Measurements from ENCODE around the gene TNK1.

Gene TNK1

GRCh38 chr17:7419819-7420610 lies 39.1 kb downstream of the TNK1 start, which contains the start of gene SPEM1:
TSS of gene SPEM1 (plus strand) at chr17:7420324. CDS start at chr17:7420385, 61 bp downstream.
- H3K4me3 ChIP-seq (ENCODE audit: low read depth, low read length), result no peak within 1 kb of the TSS
- H3K9me3 ChIP-seq (ENCODE audit: control insufficient read depth, insufficient read depth, low read length), result no peaks in the 10 kb centered on the region
- H3K4me1 ChIP-seq (ENCODE audit: control insufficient read depth, insufficient read depth, low read length), result no peaks in the 10 kb centered on the region
- no peak within 1 kb of the TSS for H3K9ac ChIP-seq (ENCODE audit: low read depth, low read length)
- peaks cover 27% of the 10 kb centered on the region for H3K36me3 ChIP-seq (ENCODE audit: control insufficient read depth, insufficient read depth, low read length)
- no peaks in the 10 kb centered on the region for H3K27me3 ChIP-seq (ENCODE audit: control insufficient read depth, insufficient read depth, low read length)

DNA sequence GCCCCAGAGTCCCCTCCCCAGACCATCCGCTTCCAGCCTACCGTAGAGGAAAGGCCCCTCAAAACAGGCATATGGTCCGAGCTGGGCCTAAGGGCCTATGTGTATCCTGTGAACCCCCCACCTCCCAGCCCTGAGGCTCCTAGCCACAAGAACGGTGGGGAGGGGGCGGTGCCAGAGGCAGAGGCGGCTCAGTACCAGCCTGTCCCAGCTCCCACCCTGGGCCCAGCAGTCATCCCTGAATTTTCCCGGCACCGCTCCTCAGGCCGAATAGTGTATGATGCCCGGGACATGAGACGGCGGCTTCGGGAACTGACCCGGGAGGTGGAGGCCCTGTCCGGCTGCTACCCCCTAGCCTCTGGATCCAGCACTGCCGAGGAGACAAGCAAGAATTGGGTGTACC lies 40.3 kb downstream of the TNK1 start:
- Histone ChIP-seq H3K36me3 (ENCODE audit: control insufficient read depth, insufficient read depth, low read length) (peaks cover 19% of the 10 kb centered on the region), H3K4me3 (ENCODE audit: low read depth, low read length) (no peak overlapping the region), H3K9ac (ENCODE audit: low read depth, low read length) (no peak overlapping the region), H3K4me1 (ENCODE audit: control insufficient read depth, insufficient read depth, low read length) (no peaks in the 10 kb centered on the region), H3K27me3 (ENCODE audit: control insufficient read depth, insufficient read depth, low read length) (no peaks in the 10 kb centered on the region), H3K9me3 (ENCODE audit: control insufficient read depth, insufficient read depth, low read length) (no peaks in the 10 kb centered on the region)

- H3K4me3 ChIP-seq (ENCODE audit: low read depth, low read length), result no peak overlapping the region
These were observed 42.8 kb downstream of the TNK1 start for GRCh38 chr17:7423679-7424078.

DNA sequence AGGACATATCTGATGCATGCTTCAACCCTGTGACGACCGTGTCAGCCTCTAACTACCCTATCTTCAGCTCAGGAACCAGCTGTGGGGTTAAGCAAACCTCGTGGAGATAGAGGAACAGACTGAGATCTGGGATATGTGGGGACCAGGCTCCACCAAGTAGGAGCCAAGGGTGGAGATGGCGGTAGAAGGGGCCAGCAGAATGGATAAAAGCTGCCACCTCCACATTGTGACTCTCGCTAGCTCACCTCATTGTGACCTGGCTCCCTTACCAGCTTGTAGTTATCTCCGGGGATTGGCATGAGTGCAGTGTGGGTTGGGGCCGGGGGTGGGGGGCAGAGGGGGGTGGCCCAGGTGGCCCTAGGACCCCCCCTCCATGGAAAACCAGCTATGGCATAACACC lies 44.4 kb downstream of the TNK1 start, which contains the start of gene SPEM2:
SPEM2 (plus strand) TSS at position 301 of the 400 bp plus-strand sequence; CDS start at position 374, 73 bp downstream.
- Histone ChIP-seq H3K9me3 (ENCODE audit: control insufficient read depth, insufficient read depth, low read length) (no peaks in the 10 kb centered on the region), H3K27me3 (ENCODE audit: control insufficient read depth, insufficient read depth, low read length) (no peaks in the 10 kb centered on the region), H3K9ac (ENCODE audit: low read depth, low read length) (no peak within 1 kb of the TSS), H3K4me3 (ENCODE audit: low read depth, low read length) (no peak within 1 kb of the TSS), H3K36me3 (ENCODE audit: control insufficient read depth, insufficient read depth, low read length) (no peaks in the 10 kb centered on the region), H3K4me1 (ENCODE audit: control insufficient read depth, insufficient read depth, low read length) (no peaks in the 10 kb centered on the region)

More at GRCh38 chr17:7423679-7424078, 42.8 kb downstream of the TNK1 start:
- Histone ChIP-seq H3K36me3 (ENCODE audit: control insufficient read depth, insufficient read depth, low read length) (peaks cover 8% of the 10 kb centered on the region), H3K27me3 (ENCODE audit: control insufficient read depth, insufficient read depth, low read length) (no peaks in the 10 kb centered on the region), H3K9me3 (ENCODE audit: control insufficient read depth, insufficient read depth, low read length) (no peaks in the 10 kb centered on the region), H3K4me1 (ENCODE audit: control insufficient read depth, insufficient read depth, low read length) (no peaks in the 10 kb centered on the region), H3K9ac (ENCODE audit: low read depth, low read length) (no peak overlapping the region)

GRCh38 chr17:7425756-7426155 lies 44.9 kb downstream of the TNK1 start:
- Histone ChIP-seq H3K36me3 (ENCODE audit: control insufficient read depth, insufficient read depth, low read length) (no peaks in the 10 kb centered on the region), H3K4me1 (ENCODE audit: control insufficient read depth, insufficient read depth, low read length) (no peaks in the 10 kb centered on the region), H3K4me3 (ENCODE audit: low read depth, low read length) (no peak overlapping the region), H3K9me3 (ENCODE audit: control insufficient read depth, insufficient read depth, low read length) (no peaks in the 10 kb centered on the region), H3K9ac (ENCODE audit: low read depth, low read length) (no peak overlapping the region), H3K27me3 (ENCODE audit: control insufficient read depth, insufficient read depth, low read length) (no peaks in the 10 kb centered on the region)

GRCh38 chr17:7426203-7426863 lies 45.4 kb downstream of the TNK1 start:
- Histone ChIP-seq H3K9me3 (ENCODE audit: control insufficient read depth, insufficient read depth, low read length) (no peaks in the 10 kb centered on the region), H3K36me3 (ENCODE audit: control insufficient read depth, insufficient read depth, low read length) (no peaks in the 10 kb centered on the region), H3K9ac (ENCODE audit: low read depth, low read length) (no peak overlapping the region), H3K27me3 (ENCODE audit: control insufficient read depth, insufficient read depth, low read length) (no peaks in the 10 kb centered on the region), H3K4me3 (ENCODE audit: low read depth, low read length) (no peak overlapping the region), H3K4me1 (ENCODE audit: control insufficient read depth, insufficient read depth, low read length) (no peaks in the 10 kb centered on the region)

DNA sequence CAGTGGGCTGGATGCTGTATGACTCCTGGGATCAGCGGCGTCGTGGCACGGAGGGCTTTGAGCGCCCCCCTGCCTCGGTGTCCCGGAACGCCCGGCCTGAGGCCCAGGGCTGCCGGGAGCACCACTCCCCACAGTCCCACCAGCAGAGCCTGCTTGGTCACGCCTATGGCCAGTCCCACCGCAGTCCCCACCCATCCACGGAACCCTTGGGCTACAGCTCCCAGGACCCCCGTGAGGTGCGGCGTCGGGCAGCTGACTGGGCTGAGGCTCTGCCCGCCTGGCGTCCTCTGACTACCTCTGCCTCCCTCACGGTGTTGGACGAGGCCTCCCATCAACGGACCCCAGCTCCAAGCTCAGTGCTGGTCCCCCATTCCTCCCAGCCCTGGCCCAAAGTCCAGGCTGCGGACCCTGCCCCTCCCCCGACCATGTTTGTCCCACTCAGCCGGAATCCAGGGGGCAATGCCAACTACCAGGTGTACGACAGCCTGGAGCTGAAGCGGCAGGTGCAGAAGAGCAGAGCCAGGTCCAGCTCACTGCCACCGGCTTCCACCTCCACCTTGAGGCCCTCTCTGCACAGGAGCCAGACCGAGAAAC lies 46.1 kb downstream of the TNK1 start:
- H3K27me3 ChIP-seq (ENCODE audit: control insufficient read depth, insufficient read depth, low read length), result no peaks in the 10 kb centered on the region
- H3K9ac ChIP-seq (ENCODE audit: low read depth, low read length), result no peak overlapping the region
- H3K4me1 ChIP-seq (ENCODE audit: control insufficient read depth, insufficient read depth, low read length), result no peaks in the 10 kb centered on the region
- H3K4me3 ChIP-seq (ENCODE audit: low read depth, low read length), result no peak overlapping the region
- no peaks in the 10 kb centered on the region for H3K9me3 ChIP-seq (ENCODE audit: control insufficient read depth, insufficient read depth, low read length)
- no peaks in the 10 kb centered on the region for H3K36me3 ChIP-seq (ENCODE audit: control insufficient read depth, insufficient read depth, low read length)

DNA sequence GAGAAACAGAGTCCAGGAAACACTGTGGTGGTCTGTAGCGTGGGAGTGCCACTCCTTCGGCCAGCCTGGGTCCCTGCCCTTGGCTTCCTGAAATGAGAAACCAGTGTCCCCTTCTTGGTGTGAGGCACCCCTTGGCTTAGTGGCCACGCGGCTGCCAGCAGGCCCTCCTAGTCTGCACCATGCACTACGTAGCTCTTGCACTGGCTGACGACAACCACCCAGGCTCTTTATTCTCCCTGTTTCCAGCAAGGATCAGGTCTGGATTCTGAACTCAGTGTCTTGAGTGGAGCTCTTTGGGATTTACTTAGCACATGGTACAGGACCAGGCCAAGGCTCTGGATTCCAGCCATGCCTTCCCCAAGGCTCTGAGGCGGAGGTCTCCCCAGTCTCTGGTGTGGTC lies 46.7 kb downstream of the TNK1 start:
- H3K9ac ChIP-seq (ENCODE audit: low read depth, low read length), result no peak overlapping the region
- H3K9me3 ChIP-seq (ENCODE audit: control insufficient read depth, insufficient read depth, low read length), result no peaks in the 10 kb centered on the region
- H3K36me3 ChIP-seq (ENCODE audit: control insufficient read depth, insufficient read depth, low read length), result no peaks in the 10 kb centered on the region
- H3K27me3 ChIP-seq (ENCODE audit: control insufficient read depth, insufficient read depth, low read length), result no peaks in the 10 kb centered on the region
- no peak overlapping the region for H3K4me3 ChIP-seq (ENCODE audit: low read depth, low read length)
- no peaks in the 10 kb centered on the region for H3K4me1 ChIP-seq (ENCODE audit: control insufficient read depth, insufficient read depth, low read length)

- H3K9ac ChIP-seq (ENCODE audit: low read depth, low read length), result no peak within 1 kb of the TSS
- no peaks in the 10 kb centered on the region for H3K27me3 ChIP-seq (ENCODE audit: control insufficient read depth, insufficient read depth, low read length)
- H3K4me3 ChIP-seq (ENCODE audit: low read depth, low read length), result no peak within 1 kb of the TSS
- H3K36me3 ChIP-seq (ENCODE audit: control insufficient read depth, insufficient read depth, low read length), result no peaks in the 10 kb centered on the region
- no peaks in the 10 kb centered on the region for H3K9me3 ChIP-seq (ENCODE audit: control insufficient read depth, insufficient read depth, low read length)
- no peaks in the 10 kb centered on the region for H3K4me1 ChIP-seq (ENCODE audit: control insufficient read depth, insufficient read depth, low read length)
These were observed 47.7 kb downstream of the TNK1 start, which contains the start of gene SPEM3 for GRCh38 chr17:7428557-7428956. TSS of gene SPEM3 (plus strand) at chr17:7428857. CDS start at chr17:7428903, 46 bp downstream.

GRCh38 chr17:7429722-7430121 lies 48.8 kb downstream of the TNK1 start:
- no peaks in the 10 kb centered on the region for H3K36me3 ChIP-seq (ENCODE audit: control insufficient read depth, insufficient read depth, low read length)
- H3K4me3 ChIP-seq (ENCODE audit: low read depth, low read length), result no peak overlapping the region
- no peaks in the 10 kb centered on the region for H3K4me1 ChIP-seq (ENCODE audit: control insufficient read depth, insufficient read depth, low read length)
- H3K9ac ChIP-seq (ENCODE audit: low read depth, low read length), result no peak overlapping the region
- H3K9me3 ChIP-seq (ENCODE audit: control insufficient read depth, insufficient read depth, low read length), result no peaks in the 10 kb centered on the region
- no peaks in the 10 kb centered on the region for H3K27me3 ChIP-seq (ENCODE audit: control insufficient read depth, insufficient read depth, low read length)

- no peaks in the 10 kb centered on the region for H3K27me3 ChIP-seq (ENCODE audit: control insufficient read depth, insufficient read depth, low read length)
- H3K4me1 ChIP-seq (ENCODE audit: control insufficient read depth, insufficient read depth, low read length), result no peaks in the 10 kb centered on the region
- no peaks in the 10 kb centered on the region for H3K36me3 ChIP-seq (ENCODE audit: control insufficient read depth, insufficient read depth, low read length)
- no peak overlapping the region for H3K4me3 ChIP-seq (ENCODE audit: low read depth, low read length)
- H3K9me3 ChIP-seq (ENCODE audit: control insufficient read depth, insufficient read depth, low read length), result no peaks in the 10 kb centered on the region
- no peak overlapping the region for H3K9ac ChIP-seq (ENCODE audit: low read depth, low read length)
These were observed 50.3 kb downstream of the TNK1 start for GRCh38 chr17:7431231-7431630.

All from iPS-15b (cell line).